Epithelial cell of esophagus (primary cell): ENCODE results near the gene OR6J1.
"Not testable (repeated sequence)": the region's sequence is repeated elsewhere in the genome, so short reads cannot be mapped to it uniquely, and the experiment has no call there.

Experiments
- DNase-seq: peaks from one replicate; pipeline ENCODE4 v3.0.0; 2010; ENCODE audit warnings: low read depth
- H3K4me3 ChIP-seq: 2 replicates; pipeline ENCODE4 v1.5.1; 2011; ENCODE audit warnings: mild to moderate bottlenecking, low read length, control low read depth
- CTCF ChIP-seq: IDR thresholded peaks from 2 replicates; pipeline ENCODE4 v1.5.1; 2011; ENCODE audit warnings: low read depth, mild to moderate bottlenecking, low read length, control low read depth, inconsistent platforms; ENCODE audit not compliant: insufficient read depth; ENCODE audit errors: missing control alignments

Gene OR6J1

GRCh38 chr14:22593601-22594000 is 50.6 kb downstream of the OR6J1 start:
- TF ChIP-seq CTCF, result no peak
- H3K4me3 ChIP-seq, result no peak overlapping the region
- DNase-seq, result no peak

GRCh38 chr14:22593189-22593588 is 51.0 kb downstream of the OR6J1 start:
- DNase-seq, result no peak
- H3K4me3 ChIP-seq, result no peak overlapping the region
- TF ChIP-seq CTCF, result no peak

GRCh38 chr14:22589096-22589839 is 54.9 kb downstream of the OR6J1 start, which contains the start of gene DAD1:
DAD1 (minus strand) TSS chr14:22589224; CDS start chr14:22589157, 67 bp downstream.
- TF ChIP-seq CTCF, result no peak
- DNase-seq, result peak; percentile 99
- peak within 1 kb of the TSS; percentile 91 for H3K4me3 ChIP-seq

GRCh38 chr14:22588526-22589095 is 55.5 kb downstream of the OR6J1 start:
- no peak for DNase-seq
- H3K4me3 ChIP-seq, result peak overlapping the region; percentile 91
- TF ChIP-seq CTCF, result no peak

GRCh38 chr14:22587677-22588422 is 56.3 kb downstream of the OR6J1 start:
- peak overlapping the region; percentile 91 for H3K4me3 ChIP-seq
- not testable (repeated sequence) for DNase-seq

GRCh38 chr14:22587247-22587646 is 56.9 kb downstream of the OR6J1 start:
- DNase-seq, result no peak
- no peak for TF ChIP-seq CTCF
- no peak overlapping the region for H3K4me3 ChIP-seq

GRCh38 chr14:22583994-22584393 is 60.2 kb downstream of the OR6J1 start:
- no peak for DNase-seq
- no peak for TF ChIP-seq CTCF
- no peak overlapping the region for H3K4me3 ChIP-seq
